ENCODE data around the gene C20orf173. TPM values are rescaled to one million over a fixed set of nuclear protein-coding genes. Genes with fewer than 3 reads are reported as not detected.
"Not testable (repeated sequence)": the region's sequence is repeated elsewhere in the genome, so short reads cannot be mapped to it uniquely, and the experiment has no call there.

The C20orf173 gene
- total and polyA plus RNA-seq, 4 donors = not detected

- WGBS (ENCODE audit: insufficient coverage) = 100% methylated on average over 3 of the region's 3 CpGs
- H3K9me3 ChIP-seq (ENCODE audit: control insufficient read depth, insufficient read depth, low read length) = no peaks in the 10 kb centered on the region
- DNase-seq (ENCODE audit: low read depth in 4 of 6, low spot score in 6 of 6) = no peak
Measured at GRCh38 chr20:35552914-35553313, 23.5 kb upstream of the C20orf173 start.

GRCh38 chr20:35551503-35551902, 22.1 kb upstream of the C20orf173 start:
- Histone ChIP-seq H3K36me3 (ENCODE audit: control insufficient read depth, insufficient read depth, low read length) (peaks cover 91% of the 10 kb centered on the region), H3K4me1 (ENCODE audit: control insufficient read depth, insufficient read depth, low read length) (no peaks in the 10 kb centered on the region), H3K27me3 (ENCODE audit: control insufficient read depth, insufficient read depth, low read length) (no peaks in the 10 kb centered on the region), H3K27ac (ENCODE audit: low read depth, low read length) (no peak overlapping the region), H3K9me3 (ENCODE audit: control insufficient read depth, insufficient read depth, low read length) (no peaks in the 10 kb centered on the region), H3K4me3 (ENCODE audit: low read depth, low read length) (no peak overlapping the region)
- 73% methylated on average over 4 of the region's 4 CpGs for WGBS (ENCODE audit: insufficient coverage)
- DNase-seq (ENCODE audit: low read depth in 4 of 6, low spot score in 6 of 6) = no peak

More at GRCh38 chr20:35552914-35553313, 23.5 kb upstream of the C20orf173 start:
- H3K27ac ChIP-seq (ENCODE audit: low read depth, low read length) = no peak overlapping the region
- no peak overlapping the region for H3K4me3 ChIP-seq (ENCODE audit: low read depth, low read length)
- no peaks in the 10 kb centered on the region for H3K27me3 ChIP-seq (ENCODE audit: control insufficient read depth, insufficient read depth, low read length)
- H3K4me1 ChIP-seq (ENCODE audit: control insufficient read depth, insufficient read depth, low read length) = no peaks in the 10 kb centered on the region
- peaks cover 95% of the 10 kb centered on the region for H3K36me3 ChIP-seq (ENCODE audit: control insufficient read depth, insufficient read depth, low read length)

- Histone ChIP-seq H3K4me3 (ENCODE audit: low read depth, low read length) (no peak overlapping the region), H3K9me3 (ENCODE audit: control insufficient read depth, insufficient read depth, low read length) (no peaks in the 10 kb centered on the region), H3K36me3 (ENCODE audit: control insufficient read depth, insufficient read depth, low read length) (peaks cover 73% of the 10 kb centered on the region), H3K4me1 (ENCODE audit: control insufficient read depth, insufficient read depth, low read length) (peaks cover 6% of the 10 kb centered on the region), H3K27ac (ENCODE audit: low read depth, low read length) (no peak overlapping the region), H3K27me3 (ENCODE audit: control insufficient read depth, insufficient read depth, low read length) (no peaks in the 10 kb centered on the region)
- no peak for DNase-seq (ENCODE audit: low read depth in 4 of 6, low spot score in 6 of 6)
- WGBS (ENCODE audit: insufficient coverage) = 93% methylated on average over 8 of the region's 9 CpGs
Measured at GRCh38 chr20:35547329-35547728, 17.9 kb upstream of the C20orf173 start.

- H3K4me1 ChIP-seq (ENCODE audit: control insufficient read depth, insufficient read depth, low read length) = peaks cover 14% of the 10 kb centered on the region
- no peak overlapping the region for H3K4me3 ChIP-seq (ENCODE audit: low read depth, low read length)
- no peak overlapping the region for H3K27ac ChIP-seq (ENCODE audit: low read depth, low read length)
- no peak for DNase-seq (ENCODE audit: low read depth in 4 of 6, low spot score in 6 of 6)
- WGBS (ENCODE audit: insufficient coverage) = 82% methylated on average over 1 of the region's 1 CpG
- no peaks in the 10 kb centered on the region for H3K9me3 ChIP-seq (ENCODE audit: control insufficient read depth, insufficient read depth, low read length)
- H3K27me3 ChIP-seq (ENCODE audit: control insufficient read depth, insufficient read depth, low read length) = no peaks in the 10 kb centered on the region
- H3K36me3 ChIP-seq (ENCODE audit: control insufficient read depth, insufficient read depth, low read length) = peaks cover 61% of the 10 kb centered on the region
Measured at GRCh38 chr20:35546127-35546526, 16.7 kb upstream of the C20orf173 start.

- Histone ChIP-seq H3K4me1 (ENCODE audit: control insufficient read depth, insufficient read depth, low read length) (peaks cover 14% of the 10 kb centered on the region), H3K36me3 (ENCODE audit: control insufficient read depth, insufficient read depth, low read length) (peaks cover 52% of the 10 kb centered on the region)
- not testable (repeated sequence) for H3K9me3 ChIP-seq (ENCODE audit: control insufficient read depth, insufficient read depth, low read length); H3K4me3 ChIP-seq (ENCODE audit: low read depth, low read length); DNase-seq (ENCODE audit: low read depth in 4 of 6, low spot score in 6 of 6); H3K27me3 ChIP-seq (ENCODE audit: control insufficient read depth, insufficient read depth, low read length); H3K27ac ChIP-seq (ENCODE audit: low read depth, low read length)
- 94% methylated on average over 6 of the region's 7 CpGs for WGBS (ENCODE audit: insufficient coverage)
Measured at GRCh38 chr20:35544941-35545340, 15.5 kb upstream of the C20orf173 start.

- Histone ChIP-seq H3K4me1 (ENCODE audit: control insufficient read depth, insufficient read depth, low read length) (peaks cover 14% of the 10 kb centered on the region), H3K27ac (ENCODE audit: low read depth, low read length) (no peak overlapping the region), H3K36me3 (ENCODE audit: control insufficient read depth, insufficient read depth, low read length) (peaks cover 47% of the 10 kb centered on the region), H3K9me3 (ENCODE audit: control insufficient read depth, insufficient read depth, low read length) (no peaks in the 10 kb centered on the region), H3K4me3 (ENCODE audit: low read depth, low read length) (no peak overlapping the region), H3K27me3 (ENCODE audit: control insufficient read depth, insufficient read depth, low read length) (no peaks in the 10 kb centered on the region)
- DNase-seq (ENCODE audit: low read depth in 4 of 6, low spot score in 6 of 6) = no peak
- 93% methylated on average over 16 of the region's 16 CpGs for WGBS (ENCODE audit: insufficient coverage)
Measured at GRCh38 chr20:35544436-35544835, 15.0 kb upstream of the C20orf173 start.

GRCh38 chr20:35542990-35543389, 13.5 kb upstream of the C20orf173 start:
- H3K36me3 ChIP-seq (ENCODE audit: control insufficient read depth, insufficient read depth, low read length) = peaks cover 35% of the 10 kb centered on the region
- WGBS (ENCODE audit: insufficient coverage) = no CpG with 5 or more reads among the region's 1 CpG
- H3K4me3 ChIP-seq (ENCODE audit: low read depth, low read length) = peak overlapping the region; percentile 94

GRCh38 chr20:35541783-35542662, 12.6 kb upstream of the C20orf173 start, which contains the start of gene ERGIC3:
Gene ERGIC3, plus strand, starts transcription at chr20:35542078. Its CDS starts 20 bp downstream, at chr20:35542098.
- WGBS (ENCODE audit: insufficient coverage) = 3% methylated on average over 54 of the region's 57 CpGs
- Histone ChIP-seq H3K27ac (ENCODE audit: low read depth, low read length) (peak within 1 kb of the TSS; percentile 40), H3K4me3 (ENCODE audit: low read depth, low read length) (peak within 1 kb of the TSS; percentile 94)

More at GRCh38 chr20:35542990-35543389, 13.5 kb upstream of the C20orf173 start:
- H3K9me3 ChIP-seq (ENCODE audit: control insufficient read depth, insufficient read depth, low read length) = no peaks in the 10 kb centered on the region
- peaks cover 14% of the 10 kb centered on the region for H3K4me1 ChIP-seq (ENCODE audit: control insufficient read depth, insufficient read depth, low read length)
- no peaks in the 10 kb centered on the region for H3K27me3 ChIP-seq (ENCODE audit: control insufficient read depth, insufficient read depth, low read length)
- no peak overlapping the region for H3K27ac ChIP-seq (ENCODE audit: low read depth, low read length)
- no peak for DNase-seq (ENCODE audit: low read depth in 4 of 6, low spot score in 6 of 6)

GRCh38 chr20:35541118-35541782, 11.8 kb upstream of the C20orf173 start:
- Histone ChIP-seq H3K27ac (ENCODE audit: low read depth, low read length) (no peak overlapping the region), H3K9me3 (ENCODE audit: control insufficient read depth, insufficient read depth, low read length) (no peaks in the 10 kb centered on the region), H3K36me3 (ENCODE audit: control insufficient read depth, insufficient read depth, low read length) (peaks cover 20% of the 10 kb centered on the region), H3K4me3 (ENCODE audit: low read depth, low read length) (peak overlapping the region; percentile 94), H3K4me1 (ENCODE audit: control insufficient read depth, insufficient read depth, low read length) (peaks cover 14% of the 10 kb centered on the region), H3K27me3 (ENCODE audit: control insufficient read depth, insufficient read depth, low read length) (no peaks in the 10 kb centered on the region)
- peak in 1 of 6 donors; percentile 0 for DNase-seq (ENCODE audit: low read depth in 4 of 6, low spot score in 6 of 6)
- 16% methylated on average over 9 of the region's 13 CpGs for WGBS (ENCODE audit: insufficient coverage)

More at GRCh38 chr20:35541783-35542662, 12.6 kb upstream of the C20orf173 start, which contains the start of gene ERGIC3:
- Histone ChIP-seq H3K9me3 (ENCODE audit: control insufficient read depth, insufficient read depth, low read length) (no peaks in the 10 kb centered on the region), H3K36me3 (ENCODE audit: control insufficient read depth, insufficient read depth, low read length) (peaks cover 26% of the 10 kb centered on the region), H3K4me1 (ENCODE audit: control insufficient read depth, insufficient read depth, low read length) (peaks cover 14% of the 10 kb centered on the region), H3K27me3 (ENCODE audit: control insufficient read depth, insufficient read depth, low read length) (no peaks in the 10 kb centered on the region)
- DNase-seq (ENCODE audit: low read depth in 4 of 6, low spot score in 6 of 6) = peak; percentile 68 to 99 (median 90)

All from spinal cord (tissue), 10 donors.